Prostate gland (tissue), 2 donors: ENCODE measurements around the gene RINL.

ENCODE experiments used
- POLR2A ChIP-seq: fragments of 450-650 bp; IDR thresholded peaks from one replicate; pipeline ENCODE4 v1.6.1; 2016; ENCODE audit warnings: antibody characterized with exemption, mild to moderate bottlenecking
- POLR2AphosphoS5 ChIP-seq: sonication (generic); formaldehyde crosslinking; IDR thresholded peaks from one replicate; pipeline ENCODE4 v1.6.1; 2017; ENCODE audit warnings: antibody characterized with exemption
- TF ChIP-seq, protein P1 (sequence below), 4 experiments: fragments of 200-600 bp in 2 of 4; fragments of 450-650 bp in 2 of 4; sonication (generic) in 2 of 4; IDR thresholded peaks; 1 replicate in 3 of 4; 2 replicates in 1 of 4; pipeline ENCODE4 v1.5.1; 2016 to 2019; ENCODE audit warnings: antibody characterized with exemption in 4 of 4, mild to moderate bottlenecking in 2 of 4, moderate library complexity in 2 of 4

DNA sequence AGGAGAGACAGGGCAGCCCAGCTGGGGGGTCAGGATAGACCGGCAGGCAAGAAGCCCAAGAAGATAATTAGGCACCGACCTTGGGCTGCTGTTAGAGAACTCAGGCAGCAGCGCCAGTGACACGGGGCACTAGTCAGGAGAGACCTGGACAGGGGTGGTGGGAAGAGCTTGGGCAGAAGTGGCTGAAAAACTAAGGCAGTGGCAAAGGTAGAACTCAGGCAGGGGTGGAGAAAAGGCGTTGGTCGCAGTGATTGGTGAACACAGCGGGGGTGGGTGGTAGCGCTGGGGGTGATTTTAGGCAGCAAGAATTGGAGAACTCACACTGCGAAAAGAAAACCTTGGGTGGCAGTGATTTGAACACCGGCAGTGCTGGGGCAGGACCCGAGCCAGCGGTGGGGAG lies 29.6 kb upstream of the RINL start:
- TF ChIP-seq, protein P1, sequence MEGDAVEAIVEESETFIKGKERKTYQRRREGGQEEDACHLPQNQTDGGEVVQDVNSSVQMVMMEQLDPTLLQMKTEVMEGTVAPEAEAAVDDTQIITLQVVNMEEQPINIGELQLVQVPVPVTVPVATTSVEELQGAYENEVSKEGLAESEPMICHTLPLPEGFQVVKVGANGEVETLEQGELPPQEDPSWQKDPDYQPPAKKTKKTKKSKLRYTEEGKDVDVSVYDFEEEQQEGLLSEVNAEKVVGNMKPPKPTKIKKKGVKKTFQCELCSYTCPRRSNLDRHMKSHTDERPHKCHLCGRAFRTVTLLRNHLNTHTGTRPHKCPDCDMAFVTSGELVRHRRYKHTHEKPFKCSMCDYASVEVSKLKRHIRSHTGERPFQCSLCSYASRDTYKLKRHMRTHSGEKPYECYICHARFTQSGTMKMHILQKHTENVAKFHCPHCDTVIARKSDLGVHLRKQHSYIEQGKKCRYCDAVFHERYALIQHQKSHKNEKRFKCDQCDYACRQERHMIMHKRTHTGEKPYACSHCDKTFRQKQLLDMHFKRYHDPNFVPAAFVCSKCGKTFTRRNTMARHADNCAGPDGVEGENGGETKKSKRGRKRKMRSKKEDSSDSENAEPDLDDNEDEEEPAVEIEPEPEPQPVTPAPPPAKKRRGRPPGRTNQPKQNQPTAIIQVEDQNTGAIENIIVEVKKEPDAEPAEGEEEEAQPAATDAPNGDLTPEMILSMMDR (IDR thresholded peaks at IDR 0.05), result no peak
- TF ChIP-seq POLR2A, result no peak
- TF ChIP-seq POLR2AphosphoS5, result no peak
